H9 (cell line): ENCODE measurements around the gene MAPKAP1. TPM values are rescaled to one million over a fixed set of nuclear protein-coding genes. Genes with fewer than 3 reads are reported as not detected.

Source experiments
- DNase-seq: peaks from one replicate; pipeline ENCODE4 v3.0.0-alpha.2; 2017
- H2AFZ ChIP-seq: one replicate; pipeline ENCODE4 v1.6.1; 2013; ENCODE audit warnings: mild to moderate bottlenecking, low read length, control low read depth, moderate library complexity
- H2AK5ac ChIP-seq: 2 replicates; pipeline ENCODE4 v1.6.1; 2013; ENCODE audit warnings: low read length, control low read depth, mixed read lengths; ENCODE audit not compliant: insufficient read length
- H2BK120ac ChIP-seq: one replicate; pipeline ENCODE4 v1.6.1; 2013; ENCODE audit warnings: low read depth, mild to moderate bottlenecking, low read length, control low read depth, inconsistent platforms; ENCODE audit not compliant: poor library complexity, severe bottlenecking
- H2BK12ac ChIP-seq: 2 replicates; pipeline ENCODE4 v1.6.1; 2013; ENCODE audit warnings: low read length, control low read depth, mixed read lengths, low read depth; ENCODE audit not compliant: insufficient read length
- H2BK15ac ChIP-seq: 2 replicates; pipeline ENCODE4 v1.6.1; 2013; ENCODE audit warnings: low read depth, low read length, control low read depth
- H2BK20ac ChIP-seq: one replicate; pipeline ENCODE4 v1.6.1; 2013; ENCODE audit warnings: low read depth, mild to moderate bottlenecking, low read length, control low read depth, inconsistent platforms; ENCODE audit not compliant: poor library complexity, severe bottlenecking
- H2BK5ac ChIP-seq: 2 replicates; pipeline ENCODE4 v1.6.1; 2013; ENCODE audit warnings: low read length, control low read depth, mixed read lengths; ENCODE audit not compliant: insufficient read length
- H3K14ac ChIP-seq: 2 replicates; pipeline ENCODE4 v1.6.1; 2013; ENCODE audit warnings: low read length, control low read depth; ENCODE audit not compliant: insufficient read depth
- H3K18ac ChIP-seq: 2 replicates; pipeline ENCODE4 v1.6.1; 2013; ENCODE audit warnings: low read depth, mild to moderate bottlenecking, mixed read lengths, low read length, control low read depth; ENCODE audit not compliant: insufficient read length
- H3K23ac ChIP-seq: 2 replicates; pipeline ENCODE4 v1.6.1; 2013; ENCODE audit warnings: low read length, control low read depth, mixed read lengths, low read depth; ENCODE audit not compliant: insufficient read length
- H3K23me2 ChIP-seq: 2 replicates; pipeline ENCODE4 v1.6.1; 2013; ENCODE audit warnings: low read depth, mild to moderate bottlenecking, mixed read lengths, low read length, control low read depth; ENCODE audit not compliant: insufficient read length, poor library complexity, severe bottlenecking
- H3K27ac ChIP-seq: 2 replicates; pipeline ENCODE4 v1.5.1; 2013; ENCODE audit warnings: low read length, control low read depth, mixed read lengths, low read depth; ENCODE audit not compliant: insufficient read length
- H3K27me3 ChIP-seq: 2 replicates; pipeline ENCODE4 v1.6.1; 2013; ENCODE audit warnings: low read length, control low read depth, inconsistent platforms; ENCODE audit not compliant: insufficient read depth
- H3K4ac ChIP-seq: 2 replicates; pipeline ENCODE4 v1.6.1; 2013; ENCODE audit warnings: low read depth, mild to moderate bottlenecking, control low read depth, inconsistent platforms, low read length, moderate library complexity
- H3K4me1 ChIP-seq: 2 replicates; pipeline ENCODE4 v1.6.1; 2013; ENCODE audit warnings: low read length, control low read depth, inconsistent platforms; ENCODE audit not compliant: insufficient read depth
- H3K4me2 ChIP-seq: 2 replicates; pipeline ENCODE4 v1.6.1; 2013; ENCODE audit warnings: low read length, control low read depth, mixed read lengths; ENCODE audit not compliant: insufficient read length, insufficient read depth
- H3K56ac ChIP-seq: 2 replicates; pipeline ENCODE4 v1.6.1; 2013; ENCODE audit warnings: low read depth, mild to moderate bottlenecking, mixed read lengths, low read length, control low read depth; ENCODE audit not compliant: insufficient read length
- H3K79me1 ChIP-seq: 2 replicates; pipeline ENCODE4 v1.6.1; 2013; ENCODE audit warnings: low read depth, mild to moderate bottlenecking, moderate library complexity, low read length, control low read depth, inconsistent platforms; ENCODE audit not compliant: insufficient read depth, poor library complexity, severe bottlenecking
- H3K79me2 ChIP-seq: 2 replicates; pipeline ENCODE4 v1.6.1; 2013; ENCODE audit warnings: low read length, control low read depth, inconsistent platforms; ENCODE audit not compliant: insufficient read depth
- H3K9ac ChIP-seq: 2 replicates; pipeline ENCODE4 v1.6.1; 2013; ENCODE audit warnings: low read length, control low read depth, mixed read lengths; ENCODE audit not compliant: insufficient read length; ENCODE audit errors: extremely low read depth
- H3K9me3 ChIP-seq: one replicate; pipeline ENCODE4 v1.6.1; 2013; ENCODE audit warnings: low read depth, low read length, inconsistent platforms; ENCODE audit not compliant: control insufficient read depth
- H3T11ph ChIP-seq: one replicate; pipeline ENCODE4 v1.6.1; 2013; ENCODE audit warnings: mild to moderate bottlenecking, low read length, control low read depth, inconsistent platforms
- H4K20me1 ChIP-seq: one replicate; pipeline ENCODE4 v1.6.1; 2013; ENCODE audit not compliant: control insufficient read depth, insufficient read length, insufficient read depth
- H4K5ac ChIP-seq: 2 replicates; pipeline ENCODE4 v1.6.1; 2013; ENCODE audit warnings: low read depth, mild to moderate bottlenecking, mixed read lengths, low read length, control low read depth; ENCODE audit not compliant: insufficient read length
- H4K8ac ChIP-seq: replicated peaks from 2 replicates; pipeline ENCODE4 v1.6.1; 2013; ENCODE audit warnings: low read length, control low read depth, mixed read lengths, low read depth; ENCODE audit not compliant: insufficient read length
- H4K91ac ChIP-seq: 2 replicates; pipeline ENCODE4 v1.6.1; 2013; ENCODE audit warnings: low read depth, mild to moderate bottlenecking, moderate library complexity, mixed read lengths, low read length, control low read depth; ENCODE audit not compliant: insufficient read length
- H3K27ac Mint-ChIP-seq, 3 experiments: 2 replicates in 2 of 3; 3 replicates in 1 of 3; pipeline ENCODE4 v1.8.0; 2020 to 2021; ENCODE audit warnings: mixed read lengths in 3 of 3, mild to moderate bottlenecking in 1 of 3, moderate library complexity in 1 of 3
- H3K27me3 Mint-ChIP-seq: 2 replicates; pipeline ENCODE4 v1.8.0; 2021; ENCODE audit warnings: low read depth, mild to moderate bottlenecking, moderate library complexity, mixed read lengths
- H3K36me3 Mint-ChIP-seq, 3 experiments: 2 replicates in 2 of 3; 3 replicates in 1 of 3; pipeline ENCODE4 v1.8.0; 2020 to 2021; ENCODE audit warnings: low read depth in 3 of 3, mixed read lengths in 3 of 3; ENCODE audit not compliant: insufficient read depth in 1 of 3
- H3K4me1 Mint-ChIP-seq, 2 experiments: 2 replicates each; pipeline ENCODE4 v1.8.0; 2020; ENCODE audit warnings: mixed read lengths in 2 of 2
- H3K4me3 Mint-ChIP-seq, 2 experiments: 2 replicates in 1 of 2; 3 replicates in 1 of 2; pipeline ENCODE4 v1.8.0; 2020 to 2021; ENCODE audit warnings: mild to moderate bottlenecking in 2 of 2, mixed read lengths in 2 of 2, moderate library complexity in 1 of 2
- H3K9me3 Mint-ChIP-seq, 2 experiments: 2 replicates in 1 of 2; 3 replicates in 1 of 2; pipeline ENCODE4 v1.8.0; 2020; ENCODE audit warnings: mild to moderate bottlenecking in 2 of 2, mixed read lengths in 2 of 2, moderate library complexity in 1 of 2
- WGBS: extraction: QIAGEN DNeasy Blood & Tissue Kit; methylation state at CpG from one replicate; pipeline ENCODE4 v1.1.7; 2013; ENCODE audit warnings: missing lambda C conversion rate, low lambda C conversion rate, mixed read lengths; ENCODE audit not compliant: insufficient read length; ENCODE audit errors: extremely low coverage; 5-methylcytosine and 5-hydroxymethylcytosine counted together
- total RNA-seq: library from RNA; stranded (reverse); gene quantifications from 2 replicates; pipeline ENCODE4 v1.2.1, GENCODE V29; 2021
- TF ChIP-seq, protein P1 (sequence below): fragments of 200-600 bp; sonication (generic); conservative IDR thresholded peaks from 3 replicates; pipeline ENCODE4 v1.8.0; 2021; ENCODE audit warnings: antibody characterized with exemption, mild to moderate bottlenecking

Gene MAPKAP1
- total RNA-seq, 1 experiment from 2014 or later = 97.0 TPM

DNA sequence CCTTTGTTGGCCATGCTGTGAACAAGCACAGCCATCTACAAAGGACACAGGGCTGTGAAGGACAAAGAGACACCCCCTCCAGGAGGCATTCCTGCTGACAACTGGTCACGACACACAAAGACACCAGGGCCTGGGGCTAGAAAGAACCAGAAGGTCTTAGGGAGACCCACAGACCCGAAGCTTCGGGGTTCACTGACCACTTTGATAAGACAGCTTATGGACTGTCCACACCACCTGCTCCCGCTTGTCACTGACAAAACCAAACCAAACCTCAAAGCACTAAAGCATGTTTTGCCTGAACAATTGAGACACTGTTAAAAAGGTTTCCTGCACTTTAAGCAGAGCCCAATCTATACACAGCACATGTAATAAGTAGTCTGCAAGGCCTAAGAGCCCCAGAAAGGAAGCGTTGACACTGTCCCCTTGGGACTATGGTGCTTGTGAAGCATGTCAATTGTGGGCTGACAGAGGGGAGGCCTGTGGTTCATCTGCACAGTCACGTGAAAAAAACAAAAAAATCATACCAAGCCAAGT is 260.4 kb downstream of the MAPKAP1 start:
- Mint-ChIP-seq H3K36me3 (peaks cover 3 to 19% (median 14%) of the 10 kb centered on the region in 3 experiments; a peak in 4 of 7 replicates), H3K27me3 (no peaks in the 10 kb centered on the region), H3K4me3 (no peak overlapping the region), H3K9me3 (no peaks in the 10 kb centered on the region; a peak in 1 of 5 replicates), H3K4me1 (peaks cover 17% of the 10 kb centered on the region in 2 experiments), H3K27ac (peak overlapping the region in 1 of 3 experiments; percentile 40; a peak in 2 of 7 replicates)
- H3K14ac ChIP-seq = no peak overlapping the region
- H2BK5ac ChIP-seq = no peak overlapping the region
- no peak overlapping the region for H2BK120ac ChIP-seq
- no peak overlapping the region for H3K56ac ChIP-seq
- no peaks in the 10 kb centered on the region for H4K20me1 ChIP-seq
- no peaks in the 10 kb centered on the region for H3K23me2 ChIP-seq
- no peak overlapping the region for H3K23ac ChIP-seq
- no peak overlapping the region for H3K4me2 ChIP-seq
- no peak overlapping the region for H3K9ac ChIP-seq
- no peaks in the 10 kb centered on the region for H3K4me1 ChIP-seq
- no peak overlapping the region for H4K8ac ChIP-seq
- H2BK12ac ChIP-seq = no peak overlapping the region
- H2AK5ac ChIP-seq = no peak overlapping the region
- TF ChIP-seq, protein P1, sequence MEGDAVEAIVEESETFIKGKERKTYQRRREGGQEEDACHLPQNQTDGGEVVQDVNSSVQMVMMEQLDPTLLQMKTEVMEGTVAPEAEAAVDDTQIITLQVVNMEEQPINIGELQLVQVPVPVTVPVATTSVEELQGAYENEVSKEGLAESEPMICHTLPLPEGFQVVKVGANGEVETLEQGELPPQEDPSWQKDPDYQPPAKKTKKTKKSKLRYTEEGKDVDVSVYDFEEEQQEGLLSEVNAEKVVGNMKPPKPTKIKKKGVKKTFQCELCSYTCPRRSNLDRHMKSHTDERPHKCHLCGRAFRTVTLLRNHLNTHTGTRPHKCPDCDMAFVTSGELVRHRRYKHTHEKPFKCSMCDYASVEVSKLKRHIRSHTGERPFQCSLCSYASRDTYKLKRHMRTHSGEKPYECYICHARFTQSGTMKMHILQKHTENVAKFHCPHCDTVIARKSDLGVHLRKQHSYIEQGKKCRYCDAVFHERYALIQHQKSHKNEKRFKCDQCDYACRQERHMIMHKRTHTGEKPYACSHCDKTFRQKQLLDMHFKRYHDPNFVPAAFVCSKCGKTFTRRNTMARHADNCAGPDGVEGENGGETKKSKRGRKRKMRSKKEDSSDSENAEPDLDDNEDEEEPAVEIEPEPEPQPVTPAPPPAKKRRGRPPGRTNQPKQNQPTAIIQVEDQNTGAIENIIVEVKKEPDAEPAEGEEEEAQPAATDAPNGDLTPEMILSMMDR = no peak
- no peak overlapping the region for H2AFZ ChIP-seq
- no peak overlapping the region for H2BK15ac ChIP-seq
- no peaks in the 10 kb centered on the region for H3K9me3 ChIP-seq
- H3K27me3 ChIP-seq = no peaks in the 10 kb centered on the region
- no peak overlapping the region for H4K5ac ChIP-seq
- H3T11ph ChIP-seq = no peak overlapping the region
- H3K18ac ChIP-seq = no peak overlapping the region
- H3K27ac ChIP-seq = no peak overlapping the region
- DNase-seq = no peak
- no CpG with 5 or more reads among the region's 6 CpGs for WGBS
- no peaks in the 10 kb centered on the region for H3K79me2 ChIP-seq
- H2BK20ac ChIP-seq = no peak overlapping the region
- no peak overlapping the region for H4K91ac ChIP-seq
- H3K4ac ChIP-seq = no peak overlapping the region
- H3K79me1 ChIP-seq = no peaks in the 10 kb centered on the region
